Effector memory CD4-positive, alpha-beta T cell (primary cell): ENCODE results near the gene ARL6IP4.

Source experiments
- DNase-seq, 3 donors: peaks; one replicate each; pipeline ENCODE4 v3.0.0-alpha.2; 2020
- H3K27ac ChIP-seq: 2 replicates; pipeline ENCODE4 v1.7.0; 2013; ENCODE audit warnings: mild to moderate bottlenecking, low read length, moderate library complexity; ENCODE audit not compliant: insufficient read depth, poor library complexity, severe bottlenecking
- H3K27me3 ChIP-seq: replicated peaks from 2 replicates; pipeline ENCODE4 v1.7.0; 2013; ENCODE audit warnings: mild to moderate bottlenecking, low read length; ENCODE audit not compliant: insufficient read depth, control insufficient read depth, poor library complexity, severe bottlenecking
- H3K36me3 ChIP-seq: 2 replicates; pipeline ENCODE4 v1.7.0; 2013; ENCODE audit warnings: mild to moderate bottlenecking, low read length, moderate library complexity; ENCODE audit not compliant: control insufficient read depth, insufficient read depth
- H3K4me1 ChIP-seq: 2 replicates; pipeline ENCODE4 v1.7.0; 2013; ENCODE audit warnings: low read length, mild to moderate bottlenecking; ENCODE audit not compliant: control insufficient read depth, insufficient read depth, poor library complexity, severe bottlenecking
- H3K4me3 ChIP-seq: 2 replicates; pipeline ENCODE4 v1.7.0; 2013; ENCODE audit warnings: low read length, low read depth, mild to moderate bottlenecking; ENCODE audit not compliant: insufficient read depth, poor library complexity, severe bottlenecking
- H3K9me3 ChIP-seq: 2 replicates; pipeline ENCODE4 v1.7.0; 2013; ENCODE audit warnings: mild to moderate bottlenecking, low read length, moderate library complexity; ENCODE audit not compliant: control insufficient read depth

ARL6IP4 gene

GRCh38 chr12:122966743-122967550, 13.5 kb upstream of the ARL6IP4 start:
- no peak for DNase-seq
- Histone ChIP-seq H3K27ac (peak overlapping the region; percentile 26), H3K27me3 (no peaks in the 10 kb centered on the region), H3K36me3 (no peaks in the 10 kb centered on the region), H3K4me3 (no peak overlapping the region), H3K9me3 (no peaks in the 10 kb centered on the region), H3K4me1 (peaks cover 9% of the 10 kb centered on the region)

DNA sequence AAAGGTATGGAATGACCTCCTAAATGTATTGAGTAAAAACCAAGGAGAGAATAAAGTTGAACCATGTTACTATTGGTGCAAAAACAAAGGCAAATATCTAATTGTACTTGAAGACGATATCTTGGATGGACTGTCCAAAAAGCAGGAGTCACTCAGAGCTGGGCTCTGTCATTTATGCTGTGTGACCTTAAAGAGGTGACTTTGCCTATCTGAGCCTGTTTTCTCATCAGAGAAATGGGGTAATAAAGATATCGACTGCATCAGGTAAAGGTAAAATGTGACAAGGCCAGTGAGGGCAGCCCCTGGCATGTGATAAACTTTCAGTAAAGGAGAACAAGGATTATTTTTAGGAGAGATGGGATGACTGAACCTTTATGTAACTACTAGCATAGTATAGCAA, 12.4 kb upstream of the ARL6IP4 start:
- H3K27me3 ChIP-seq = no peaks in the 10 kb centered on the region
- H3K9me3 ChIP-seq = no peaks in the 10 kb centered on the region
- no peak overlapping the region for H3K27ac ChIP-seq
- H3K4me1 ChIP-seq = peaks cover 9% of the 10 kb centered on the region
- H3K4me3 ChIP-seq = no peak overlapping the region
- H3K36me3 ChIP-seq = no peaks in the 10 kb centered on the region
- DNase-seq = no peak

DNA sequence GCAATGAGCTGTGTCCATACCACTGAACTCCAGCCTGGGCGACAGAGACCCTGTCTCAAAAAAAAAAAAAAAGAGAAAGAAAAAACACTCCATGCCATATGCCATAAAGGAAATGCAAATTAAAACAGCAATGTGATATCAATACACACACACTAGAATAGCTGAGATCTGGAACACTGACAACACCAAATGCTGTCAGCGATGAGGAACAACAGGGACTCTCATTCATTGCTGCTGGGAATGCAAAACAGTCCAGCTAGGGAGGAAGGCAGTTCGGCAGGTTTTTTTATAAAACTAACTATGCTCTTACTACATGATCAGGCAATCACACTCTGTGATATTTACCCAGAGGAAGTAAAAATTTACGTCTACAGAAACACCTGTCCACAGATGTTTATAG, 10.8 kb upstream of the ARL6IP4 start:
- DNase-seq = no peak
- peaks cover 15% of the 10 kb centered on the region for H3K4me1 ChIP-seq
- H3K27me3 ChIP-seq = no peaks in the 10 kb centered on the region
- H3K9me3 ChIP-seq = no peaks in the 10 kb centered on the region
- H3K4me3 ChIP-seq = no peak overlapping the region
- H3K36me3 ChIP-seq = no peaks in the 10 kb centered on the region
- no peak overlapping the region for H3K27ac ChIP-seq

GRCh38 chr12:122974274-122974891, 6.1 kb upstream of the ARL6IP4 start:
- peak overlapping the region; percentile 99 for H3K27ac ChIP-seq
- H3K9me3 ChIP-seq = no peaks in the 10 kb centered on the region
- H3K4me1 ChIP-seq = peaks cover 21% of the 10 kb centered on the region
- peak; percentile 98 for DNase-seq
- no peaks in the 10 kb centered on the region for H3K27me3 ChIP-seq
- H3K36me3 ChIP-seq = no peaks in the 10 kb centered on the region
- H3K4me3 ChIP-seq = peak overlapping the region; percentile 98

GRCh38 chr12:122974892-122975789, 5.3 kb upstream of the ARL6IP4 start, which contains the start of gene OGFOD2:
Gene OGFOD2 (plus strand): TSS chr12:122975244. CDS start chr12:122975252, 8 bp downstream.
- peaks cover 28% of the 10 kb centered on the region for H3K4me1 ChIP-seq

GRCh38 chr12:122975790-122976647, 4.5 kb upstream of the ARL6IP4 start:
- H3K27ac ChIP-seq = peak overlapping the region; percentile 99
- H3K9me3 ChIP-seq = no peaks in the 10 kb centered on the region
- peaks cover 28% of the 10 kb centered on the region for H3K4me1 ChIP-seq
- no peaks in the 10 kb centered on the region for H3K36me3 ChIP-seq
- peak overlapping the region; percentile 98 for H3K4me3 ChIP-seq
- no peaks in the 10 kb centered on the region for H3K27me3 ChIP-seq
- DNase-seq = no peak

More at GRCh38 chr12:122974892-122975789, 5.3 kb upstream of the ARL6IP4 start, which contains the start of gene OGFOD2:
- peak within 1 kb of the TSS; percentile 99 for H3K27ac ChIP-seq
- H3K27me3 ChIP-seq = no peaks in the 10 kb centered on the region
- DNase-seq = peak; percentile 87 to 90 (median 88)
- peak within 1 kb of the TSS; percentile 98 for H3K4me3 ChIP-seq
- H3K9me3 ChIP-seq = no peaks in the 10 kb centered on the region
- H3K36me3 ChIP-seq = no peaks in the 10 kb centered on the region

DNA sequence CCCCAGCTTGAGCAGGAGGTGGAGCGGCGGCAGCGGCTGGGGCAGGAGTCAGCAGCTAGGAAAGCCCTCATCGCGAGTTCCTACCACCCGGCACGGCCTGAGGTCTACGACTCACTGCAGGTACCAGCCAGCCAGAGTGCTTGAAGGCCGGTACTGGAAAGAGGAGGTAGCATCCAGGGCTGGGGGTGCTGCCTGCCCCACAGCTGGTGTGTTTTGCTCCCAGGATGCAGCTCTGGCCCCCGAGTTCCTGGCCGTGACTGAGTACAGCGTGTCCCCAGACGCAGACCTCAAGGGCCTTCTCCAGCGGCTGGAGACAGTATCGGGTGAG, 3.9 kb upstream of the ARL6IP4 start:
- H3K4me1 ChIP-seq = peaks cover 33% of the 10 kb centered on the region
- no peak overlapping the region for H3K4me3 ChIP-seq
- H3K27me3 ChIP-seq = no peaks in the 10 kb centered on the region
- H3K9me3 ChIP-seq = no peaks in the 10 kb centered on the region
- H3K36me3 ChIP-seq = no peaks in the 10 kb centered on the region
- DNase-seq = no peak
- no peak overlapping the region for H3K27ac ChIP-seq

GRCh38 chr12:122977153-122977552, 3.3 kb upstream of the ARL6IP4 start:
- Histone ChIP-seq H3K9me3 (no peaks in the 10 kb centered on the region), H3K36me3 (no peaks in the 10 kb centered on the region), H3K4me3 (no peak overlapping the region), H3K4me1 (peaks cover 38% of the 10 kb centered on the region), H3K27ac (no peak overlapping the region), H3K27me3 (no peaks in the 10 kb centered on the region)
- no peak for DNase-seq

GRCh38 chr12:122977655-122978392, 2.7 kb upstream of the ARL6IP4 start:
- no peaks in the 10 kb centered on the region for H3K9me3 ChIP-seq
- H3K27me3 ChIP-seq = no peaks in the 10 kb centered on the region
- H3K36me3 ChIP-seq = peaks cover 5% of the 10 kb centered on the region
- no peak for DNase-seq
- peaks cover 45% of the 10 kb centered on the region for H3K4me1 ChIP-seq
- H3K4me3 ChIP-seq = no peak overlapping the region
- H3K27ac ChIP-seq = no peak overlapping the region
